GM18867 (cell line): Measurements from ENCODE around the gene TSPOAP1.

ENCODE experiments used
- ATAC-seq: cut with Tn5 transposase; IDR thresholded peaks from one replicate; pipeline ENCODE4 v1.9.1; 2021; ENCODE audit warnings: mild to moderate bottlenecking, moderate library complexity; ENCODE audit not compliant: unreplicated experiment

Gene TSPOAP1

DNA sequence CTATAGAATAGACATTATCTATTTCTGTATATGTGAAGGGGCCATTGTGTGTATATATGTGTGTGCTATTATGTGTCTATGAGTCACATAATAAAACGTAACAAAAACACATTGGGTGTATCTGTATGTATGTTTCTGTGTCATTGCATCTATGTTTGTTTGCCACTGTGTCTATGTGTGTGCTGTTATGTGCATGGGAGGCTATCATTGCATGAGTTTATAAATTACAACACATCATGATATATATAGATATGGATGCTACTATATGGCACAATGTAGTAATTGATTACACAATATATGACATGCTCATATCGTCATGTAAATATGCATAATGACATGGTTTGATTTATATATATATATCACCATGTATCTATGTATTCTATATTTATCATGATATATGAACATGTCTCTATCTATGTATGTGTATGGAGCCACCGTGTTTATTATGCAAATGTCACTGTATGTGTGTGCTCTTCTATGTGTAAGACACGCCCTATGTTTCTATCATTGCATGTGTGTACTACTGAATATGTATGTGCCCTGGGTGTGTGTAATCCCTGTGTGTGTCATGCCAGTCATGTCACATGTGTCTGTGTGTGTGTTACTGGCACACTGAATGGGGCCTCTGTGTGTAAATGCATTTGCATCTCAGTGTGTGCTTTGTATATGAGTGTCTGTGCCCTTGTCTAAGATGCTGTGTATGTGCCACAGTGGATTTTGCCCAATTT, 1.4 kb upstream of the TSPOAP1 start:
- peak; percentile 15 for ATAC-seq

- peak; percentile 39 for ATAC-seq
Observed at GRCh38 chr17:58329035-58329809, 627 bp upstream of the TSPOAP1 start.

- no peak for ATAC-seq
Observed at GRCh38 chr17:58327363-58328194, 1.0 kb downstream of the TSPOAP1 start.

GRCh38 chr17:58326609-58327362, 1.8 kb downstream of the TSPOAP1 start:
- no peak for ATAC-seq

DNA sequence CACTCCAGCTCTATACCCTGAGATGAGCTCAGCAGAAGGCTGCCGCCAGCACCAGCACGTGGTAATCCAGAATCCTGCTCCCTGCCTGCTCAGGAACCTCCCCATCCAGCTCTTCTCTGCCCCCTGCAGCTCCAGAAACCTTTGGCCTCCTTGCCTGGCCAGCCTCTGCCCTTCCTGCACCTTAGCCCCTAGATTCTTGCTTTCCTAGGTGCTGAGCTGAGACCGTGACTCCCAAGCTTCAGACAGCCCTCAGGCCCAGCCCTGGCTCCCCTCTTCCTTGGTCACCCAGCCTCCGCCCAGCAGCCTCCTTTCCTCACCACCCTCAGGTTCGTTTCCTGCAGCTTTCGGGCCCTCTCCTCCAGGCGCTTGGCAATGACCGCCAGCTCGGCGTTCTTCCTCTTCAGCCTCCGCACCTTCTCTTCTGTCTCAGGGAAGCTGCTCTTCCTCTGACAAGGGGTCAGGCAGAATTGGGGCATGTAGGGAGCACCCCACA, 2.6 kb downstream of the TSPOAP1 start:
- no peak for ATAC-seq

- no peak for ATAC-seq
Observed at GRCh38 chr17:58325289-58325726, 3.3 kb downstream of the TSPOAP1 start.

- no peak for ATAC-seq
Observed at GRCh38 chr17:58324409-58325288, 3.9 kb downstream of the TSPOAP1 start.

DNA sequence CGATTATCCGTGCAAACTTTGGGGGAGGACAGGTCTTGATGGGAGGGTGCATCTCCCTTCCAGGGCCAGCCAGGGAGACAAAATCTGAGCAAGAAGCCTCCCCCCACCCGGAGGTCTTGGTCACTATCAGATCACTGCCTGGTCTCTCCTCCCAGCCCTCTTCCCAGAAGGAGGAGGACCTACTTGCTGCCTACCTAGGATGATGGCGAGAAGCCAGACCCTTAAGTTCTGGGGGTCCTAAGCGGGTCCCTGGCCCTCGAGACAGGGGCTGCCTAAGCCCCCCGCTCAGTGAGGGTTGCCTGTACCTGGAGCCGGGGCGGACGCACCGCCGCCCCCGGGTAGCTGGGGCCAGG, 4.6 kb downstream of the TSPOAP1 start:
- no peak for ATAC-seq

- no peak for ATAC-seq
Observed at GRCh38 chr17:58323366-58324055, 5.1 kb downstream of the TSPOAP1 start.

- no peak for ATAC-seq
Observed at GRCh38 chr17:58322581-58323185, 5.9 kb downstream of the TSPOAP1 start.

DNA sequence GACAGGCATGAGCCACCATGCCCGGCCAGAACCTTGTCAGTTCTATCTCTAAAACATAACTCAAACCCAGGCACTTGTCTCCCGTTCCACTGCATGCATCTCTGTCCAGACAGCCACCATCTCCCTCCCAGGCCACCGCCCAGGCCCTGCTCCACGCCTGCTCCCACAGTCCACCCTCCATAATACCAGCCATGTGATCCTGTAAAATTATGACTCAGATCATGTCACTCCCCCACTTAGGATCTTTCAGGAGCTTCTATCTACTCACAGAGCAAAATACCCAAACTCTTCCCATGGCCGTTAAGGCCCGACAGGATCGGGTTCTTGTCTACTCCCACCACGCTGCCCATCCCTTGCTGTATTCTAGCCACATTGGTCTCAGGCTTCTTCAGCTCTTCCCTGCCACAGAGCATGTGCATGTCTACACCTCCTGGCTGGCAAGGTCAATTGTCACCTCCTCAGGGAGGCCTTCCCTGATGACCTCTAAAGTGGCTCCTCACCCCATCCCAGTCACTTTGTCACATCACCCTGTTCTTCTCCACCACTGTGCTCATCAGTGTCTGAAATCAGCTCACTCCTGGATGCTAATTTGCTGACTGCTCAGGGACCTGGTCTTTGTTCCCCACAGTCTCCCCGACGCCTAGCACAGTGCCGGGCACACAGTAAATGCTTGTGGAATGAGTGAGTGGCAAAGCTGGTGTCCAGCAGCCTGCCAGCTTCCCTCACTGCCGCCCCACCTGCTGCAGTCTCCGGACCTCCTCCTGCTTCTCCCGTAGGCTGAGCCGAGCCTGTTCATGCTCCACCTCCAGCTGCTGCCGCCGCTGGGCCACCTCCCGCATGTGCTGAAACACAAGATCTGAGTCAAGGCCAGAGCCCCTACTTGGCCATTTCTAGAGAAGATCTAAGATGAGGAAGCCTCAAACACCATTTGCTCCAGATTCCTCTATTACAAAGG, 6.7 kb downstream of the TSPOAP1 start:
- no peak for ATAC-seq

DNA sequence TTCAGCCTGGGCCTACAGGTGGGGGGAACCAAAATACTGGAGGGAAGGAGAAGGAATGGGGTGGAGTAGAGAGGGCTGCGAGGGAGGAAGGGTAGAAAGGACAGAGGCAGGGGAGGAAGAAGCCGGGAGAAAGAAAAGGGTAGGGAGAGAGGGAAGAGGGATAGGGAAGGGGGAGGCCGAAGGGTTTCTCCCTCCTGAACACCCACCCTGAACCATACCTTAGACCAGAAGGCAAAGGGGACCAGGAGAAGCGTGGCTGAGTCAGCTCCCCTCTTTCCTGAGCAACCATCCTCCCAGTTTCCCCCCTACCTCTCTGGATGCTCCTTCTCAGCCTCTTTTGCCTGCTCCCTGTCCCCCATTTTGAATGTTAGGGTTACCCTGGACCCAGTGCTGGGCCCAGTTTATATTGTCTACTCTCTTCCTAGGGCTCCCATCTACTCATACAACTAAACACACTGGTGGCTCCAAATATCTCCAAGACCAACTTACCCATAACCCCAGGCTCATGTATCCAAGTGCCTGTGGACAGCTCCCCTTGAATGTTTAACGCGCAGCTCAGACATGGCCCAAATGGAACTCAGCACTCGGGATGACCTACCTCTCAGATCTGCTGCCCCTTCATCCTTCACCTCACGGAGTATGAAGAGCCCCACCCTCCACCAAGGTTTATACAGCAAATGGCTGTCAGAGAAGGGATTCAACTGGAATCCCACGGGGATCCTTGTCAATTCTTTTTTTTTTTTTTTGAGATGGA, 7.8 kb downstream of the TSPOAP1 start:
- no peak for ATAC-seq

DNA sequence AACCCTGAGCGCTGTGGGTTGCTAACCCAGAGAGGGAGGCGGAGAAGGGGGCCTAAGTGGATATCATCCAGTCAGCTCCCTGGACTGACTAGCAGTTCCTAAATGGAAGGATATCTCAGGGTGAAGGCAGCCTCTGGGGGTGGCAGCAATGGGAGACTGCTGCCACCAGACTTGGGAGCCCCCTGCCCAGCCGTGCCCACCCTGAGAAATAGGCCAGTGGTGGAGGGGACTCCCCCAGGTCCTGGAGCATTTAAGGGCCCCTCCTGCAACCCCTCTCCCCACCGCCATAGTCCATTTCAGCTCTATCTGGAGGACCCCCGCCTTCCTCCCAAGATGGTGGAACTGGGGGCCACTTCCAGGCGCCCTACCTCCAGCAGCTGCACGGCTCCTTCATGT, 8.4 kb downstream of the TSPOAP1 start:
- no peak for ATAC-seq

- no peak for ATAC-seq
Observed at GRCh38 chr17:58319173-58320162, 9.1 kb downstream of the TSPOAP1 start.

GRCh38 chr17:58318627-58319172, 9.9 kb downstream of the TSPOAP1 start:
- ATAC-seq, result no peak
